Measurements from ENCODE around the gene BMAL1.
A peak's percentile ranks its signal among the peaks of the same experiment; 100 is the strongest.
"Not testable (repeated sequence)": the region's sequence is repeated elsewhere in the genome, so short reads cannot be mapped to it uniquely, and the experiment has no call there.

The BMAL1 gene

DNA sequence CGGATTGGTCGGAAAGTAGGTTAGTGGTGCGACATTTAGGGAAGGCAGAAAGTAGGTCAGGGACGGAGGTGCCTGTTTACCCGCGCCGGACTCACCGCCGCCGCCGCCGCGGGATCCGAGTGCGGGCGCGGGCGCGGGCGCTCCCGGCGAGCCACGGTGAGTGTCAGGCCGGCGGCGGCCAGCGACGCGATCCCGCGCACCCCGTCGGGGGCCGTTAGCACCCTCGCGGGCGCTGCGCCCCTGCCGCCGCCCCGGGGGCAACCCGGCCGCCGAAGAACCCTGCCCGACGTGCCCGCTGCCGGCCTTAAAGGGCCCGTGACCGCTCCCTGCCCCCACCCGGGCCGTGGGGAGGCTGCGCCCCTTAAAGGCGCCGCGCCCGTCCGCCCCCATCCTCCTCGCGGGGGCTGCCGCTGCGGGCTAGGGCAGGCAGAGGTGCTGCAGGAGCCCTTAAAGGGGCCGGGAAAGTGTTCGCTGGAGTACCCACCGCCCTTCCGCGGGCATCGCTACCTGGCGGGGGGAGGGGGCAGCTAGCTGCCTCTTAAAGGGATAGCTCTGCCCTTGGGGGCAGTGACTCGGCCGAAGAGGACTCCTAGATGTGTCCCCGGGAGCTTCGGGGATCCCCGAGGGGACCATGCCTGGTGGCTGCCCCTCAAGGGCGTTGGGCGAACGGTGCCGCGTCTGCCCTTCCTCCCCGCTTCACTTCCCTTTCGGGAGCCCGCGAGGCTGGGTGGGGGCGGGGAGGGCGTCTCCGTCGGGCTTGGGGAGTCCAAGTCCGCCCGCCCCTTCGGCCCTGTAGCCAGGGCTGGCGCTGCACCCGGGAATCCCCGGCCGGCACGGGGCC is at the start of gene BMAL1:
Gene BMAL1, plus strand, starts transcription at position 23 of the 841 bp plus-strand sequence. CDS start 76,519 bp downstream, outside the sequence.
- peak; percentile 56 for DNase-seq

DNA sequence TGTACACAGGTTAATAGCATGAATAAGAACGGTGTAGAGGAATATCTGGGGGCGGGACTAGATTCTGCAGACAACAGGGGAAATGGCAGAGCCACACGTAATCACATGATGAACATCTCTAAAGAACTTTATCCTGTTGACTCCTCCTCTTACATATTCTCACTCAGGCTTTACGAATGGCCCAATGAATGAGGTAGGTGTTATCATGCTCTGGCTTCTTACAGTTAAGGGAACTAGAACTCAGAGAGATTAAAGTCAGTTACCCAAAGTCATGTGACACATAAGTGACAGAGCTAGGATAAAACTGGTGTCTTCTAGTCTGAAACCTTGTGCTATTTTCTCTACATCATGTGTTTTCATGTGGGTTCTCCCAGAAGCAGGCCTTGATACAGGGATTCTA is 49.0 kb upstream of the BMAL1 start:
- no peak for DNase-seq

DNA sequence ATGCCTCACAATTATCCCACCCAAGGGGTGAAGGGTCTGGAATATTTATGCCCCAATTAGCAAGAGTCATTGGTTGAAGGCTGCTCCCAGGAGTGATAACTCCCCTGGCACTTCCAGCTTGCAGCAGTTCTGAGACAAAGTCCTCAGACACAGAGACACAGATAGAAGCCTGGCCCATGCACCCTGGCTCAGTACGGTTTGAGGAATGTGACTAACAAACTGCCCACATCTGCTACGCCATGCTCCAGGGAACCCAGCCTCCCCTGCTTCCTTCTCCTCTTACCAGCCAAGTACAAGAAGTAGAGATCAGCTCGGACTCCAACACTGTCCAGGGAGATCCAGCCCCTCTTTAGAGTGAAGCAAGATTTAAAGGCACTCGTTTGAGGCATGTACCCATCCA is 48.5 kb upstream of the BMAL1 start:
- DNase-seq, result no peak

DNA sequence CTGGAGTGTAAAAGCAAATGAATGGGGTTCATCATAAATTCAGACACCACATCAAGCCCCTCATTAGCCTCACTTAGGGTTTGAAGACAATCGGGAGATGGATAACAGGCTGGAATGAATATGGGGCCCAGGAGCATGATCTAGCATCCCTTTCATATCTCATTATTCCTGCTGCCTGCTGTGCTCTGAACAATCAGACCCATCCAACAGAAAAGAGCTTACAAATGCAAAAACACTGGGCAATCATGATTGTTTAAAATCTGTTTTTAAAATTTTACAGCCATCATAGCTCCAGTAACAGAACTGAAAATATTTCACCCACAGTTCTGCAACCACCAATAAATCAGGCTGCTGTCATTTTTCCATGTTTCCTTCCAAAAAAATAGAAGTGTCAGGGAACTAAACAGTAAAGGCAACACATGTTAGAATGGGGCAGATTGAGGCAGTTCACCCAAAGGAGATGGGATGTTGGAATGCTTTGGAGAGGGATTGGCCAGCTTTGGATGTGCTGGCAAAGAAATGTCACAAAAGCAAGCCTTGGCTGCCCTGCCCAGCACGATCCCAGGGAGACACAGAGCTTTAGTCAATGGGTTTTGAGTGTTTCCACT is 47.8 kb upstream of the BMAL1 start:
- no peak for DNase-seq

DNA sequence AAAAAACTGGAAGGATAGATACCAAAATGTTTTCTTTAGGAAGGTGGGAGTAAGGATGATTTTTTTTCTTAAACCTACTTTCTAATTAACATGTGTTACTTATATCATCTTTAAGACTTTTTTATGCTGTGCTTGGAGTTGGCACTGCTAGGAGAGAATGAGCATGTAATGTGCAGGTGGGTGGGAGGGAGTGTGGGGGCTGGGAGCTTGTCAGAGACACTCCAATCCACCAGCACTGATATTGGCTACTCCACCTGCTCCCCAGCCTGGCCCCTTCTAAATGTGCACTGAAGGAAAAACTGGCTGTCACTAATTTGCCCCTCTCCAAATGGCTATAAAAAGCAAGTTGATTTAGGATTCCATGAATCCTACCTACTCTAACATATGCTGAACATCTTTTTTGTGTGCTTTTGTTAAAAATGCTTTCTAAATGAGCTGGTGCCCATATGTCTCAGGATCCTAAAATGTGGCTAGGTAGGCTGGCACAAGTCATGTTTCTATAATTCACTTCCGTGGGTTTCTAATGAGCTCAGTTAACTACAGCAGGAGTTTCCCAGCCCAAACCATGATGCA is 44.3 kb upstream of the BMAL1 start:
- DNase-seq, result no peak

DNA sequence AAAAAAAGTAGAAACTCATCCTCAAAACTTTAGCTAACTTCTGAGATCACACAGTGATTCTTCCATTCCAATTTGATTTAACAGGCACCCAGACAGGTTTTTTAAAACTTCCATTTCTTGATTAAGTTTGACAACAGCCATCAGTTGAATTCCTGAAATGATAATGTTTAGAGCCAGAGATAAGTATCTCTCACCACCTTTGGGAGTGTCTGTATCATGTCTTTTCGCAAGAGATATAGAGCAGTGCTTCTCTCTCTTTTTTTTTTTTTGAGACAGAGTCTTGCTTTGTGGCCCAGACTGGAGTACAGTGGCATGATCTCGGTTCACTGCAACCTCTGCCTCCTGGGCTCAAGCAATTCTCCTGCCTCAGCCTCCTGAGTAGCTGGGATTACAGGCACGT is 41.7 kb upstream of the BMAL1 start:
- no peak for DNase-seq

DNA sequence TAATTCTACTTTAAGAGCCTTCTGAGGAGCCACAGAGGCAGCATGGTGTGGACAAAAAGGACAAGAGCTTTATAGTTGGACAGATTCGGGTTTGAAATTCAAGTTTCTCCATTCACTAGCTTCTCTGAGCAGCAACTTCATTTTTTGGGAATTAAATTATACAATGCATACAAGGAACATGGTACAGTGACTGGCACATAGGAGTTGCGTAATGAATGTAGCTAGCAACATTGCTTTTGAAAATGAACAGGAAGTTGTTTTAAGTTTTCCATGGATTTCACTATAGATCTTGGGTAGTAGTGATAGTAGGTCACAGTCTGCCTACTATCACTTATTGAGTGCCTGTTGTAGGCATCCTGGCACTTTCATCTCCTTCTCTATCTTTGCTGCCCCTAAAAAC is 41.0 kb upstream of the BMAL1 start:
- DNase-seq, result no peak

DNA sequence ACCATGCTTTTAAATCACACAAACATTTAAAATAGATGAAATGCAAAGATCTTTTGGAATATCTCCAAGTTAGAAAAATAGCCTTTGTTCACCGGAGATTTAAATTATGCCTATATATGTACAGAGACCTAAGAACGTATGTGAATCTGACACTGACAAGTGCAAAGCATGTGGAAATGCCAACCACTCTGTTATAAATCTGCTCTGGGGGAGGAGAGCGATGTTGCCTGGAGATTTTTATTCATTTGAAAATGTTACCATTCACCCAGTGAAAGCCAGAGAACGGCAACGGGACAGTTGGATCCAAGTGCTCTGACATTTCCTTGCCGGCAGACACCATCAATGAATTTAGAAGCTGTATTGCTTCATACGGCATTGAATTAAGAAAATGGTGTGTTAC is 39.8 kb upstream of the BMAL1 start:
- DNase-seq, result no peak

DNA sequence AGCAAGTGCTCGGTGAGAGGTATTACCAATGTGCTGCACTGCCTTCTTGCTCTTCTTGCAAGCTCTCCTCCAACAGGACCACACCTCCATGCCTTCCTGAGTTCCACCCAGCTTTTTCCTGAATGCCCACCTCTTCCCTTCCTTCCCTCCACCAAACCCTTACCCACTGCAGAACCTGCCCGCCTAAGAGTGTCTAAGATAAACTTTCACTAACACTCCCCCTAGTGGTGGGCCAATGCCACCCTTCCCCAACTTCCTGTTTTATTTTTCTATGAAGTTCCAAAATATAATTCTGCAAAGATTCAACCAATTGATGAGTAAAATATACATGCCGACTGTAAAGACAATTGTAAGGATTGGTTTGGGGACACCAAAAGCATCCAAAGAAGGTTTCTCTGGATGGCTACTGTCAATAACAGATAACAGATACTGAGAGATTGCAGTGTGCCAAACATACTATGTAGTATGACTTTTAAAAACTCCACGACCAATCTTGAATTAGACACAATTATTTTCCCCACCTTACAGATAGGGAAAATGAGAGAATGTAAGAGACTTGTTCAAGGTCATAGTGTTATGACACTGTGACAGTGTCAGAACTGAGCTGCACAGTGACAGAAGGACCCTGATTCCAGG is 38.6 kb upstream of the BMAL1 start:
- peak; percentile 45 for DNase-seq

DNA sequence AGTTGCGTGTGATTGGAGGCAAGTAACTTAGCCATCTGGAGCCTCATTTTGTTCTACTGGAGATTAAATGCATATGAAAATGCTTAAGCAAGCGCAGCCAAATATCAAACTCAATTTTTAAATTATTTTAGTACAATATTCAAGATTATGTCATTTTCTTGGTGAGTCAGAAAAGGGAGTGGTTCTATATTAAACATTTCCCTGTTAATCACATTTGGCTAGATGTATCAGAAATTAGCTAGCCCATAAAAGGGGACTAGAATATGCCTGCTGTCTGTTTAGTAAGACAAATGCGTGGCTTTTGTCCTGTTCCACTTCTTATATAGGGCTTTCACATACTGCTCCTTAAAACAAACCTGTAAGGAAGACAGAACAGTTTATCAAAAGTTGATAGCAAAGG is 35.0 kb upstream of the BMAL1 start:
- DNase-seq, result no peak

DNA sequence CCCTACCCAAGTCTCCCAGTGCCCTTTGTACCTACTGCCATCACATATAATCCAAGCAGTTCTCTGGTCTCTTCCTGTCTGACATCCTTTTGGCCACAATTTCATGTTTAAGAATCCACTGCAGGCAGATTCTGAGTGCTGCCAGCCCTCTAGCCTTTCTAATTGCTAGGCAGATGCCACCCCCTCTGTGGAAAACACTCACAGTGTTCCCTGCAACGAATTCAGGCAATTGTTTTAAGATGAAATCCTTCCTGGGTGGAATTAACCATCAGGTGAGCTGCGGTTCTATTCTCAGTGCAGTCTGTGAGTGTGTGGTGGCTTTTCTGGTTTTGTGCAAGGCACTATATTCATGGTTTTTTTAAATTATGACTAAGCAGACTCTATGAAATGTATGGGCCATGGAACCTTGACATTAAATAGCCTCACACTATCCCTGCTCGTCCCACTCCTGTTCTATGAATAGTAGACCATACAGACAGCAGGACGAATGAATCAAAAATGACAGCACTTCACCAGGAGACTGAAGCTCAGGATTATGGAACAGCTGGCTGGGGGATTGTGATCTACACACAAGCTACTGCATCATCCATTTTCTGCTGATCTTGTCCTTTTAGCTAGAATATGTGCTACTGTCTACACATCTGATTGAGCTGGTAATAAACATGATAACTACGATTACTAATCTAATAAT is 29.8 kb upstream of the BMAL1 start:
- DNase-seq, result no peak

DNA sequence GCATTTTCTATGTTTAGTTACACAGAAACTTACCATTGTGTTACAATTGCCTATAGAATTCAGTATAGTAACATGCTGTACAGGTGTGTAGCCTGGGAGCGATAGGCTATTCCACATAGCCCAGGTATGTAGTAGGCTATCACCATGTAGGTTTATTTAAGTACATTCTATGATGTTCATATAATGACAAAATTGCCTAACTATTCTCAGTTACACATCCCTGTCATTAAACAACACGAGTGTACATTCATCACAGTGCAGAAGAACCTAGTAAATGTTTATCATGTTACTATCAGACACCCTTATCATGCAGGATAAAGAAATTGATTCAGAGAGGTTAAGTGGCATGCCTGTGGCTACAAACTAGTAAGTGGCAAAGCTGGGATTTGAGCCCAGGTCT is 28.4 kb upstream of the BMAL1 start:
- DNase-seq, result no peak

DNA sequence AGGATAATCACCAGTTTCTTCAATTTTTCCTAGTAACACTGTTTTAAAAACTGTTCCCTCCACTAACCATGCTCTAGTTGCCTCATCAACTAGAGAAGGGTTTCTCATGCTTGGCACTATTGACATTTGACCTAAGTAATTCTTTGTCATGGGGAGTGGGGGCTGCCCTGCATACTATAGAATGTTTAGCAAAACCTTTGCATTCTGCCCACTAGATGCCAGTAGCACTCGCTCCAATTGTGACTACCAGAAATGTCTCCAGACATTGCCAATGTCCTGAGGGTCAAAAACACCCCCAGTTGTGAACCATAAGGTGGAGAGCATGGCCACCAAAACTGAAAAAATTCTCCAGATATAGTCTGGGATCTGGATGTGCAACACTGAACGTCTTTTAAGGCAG is 27.6 kb upstream of the BMAL1 start:
- no peak for DNase-seq

DNA sequence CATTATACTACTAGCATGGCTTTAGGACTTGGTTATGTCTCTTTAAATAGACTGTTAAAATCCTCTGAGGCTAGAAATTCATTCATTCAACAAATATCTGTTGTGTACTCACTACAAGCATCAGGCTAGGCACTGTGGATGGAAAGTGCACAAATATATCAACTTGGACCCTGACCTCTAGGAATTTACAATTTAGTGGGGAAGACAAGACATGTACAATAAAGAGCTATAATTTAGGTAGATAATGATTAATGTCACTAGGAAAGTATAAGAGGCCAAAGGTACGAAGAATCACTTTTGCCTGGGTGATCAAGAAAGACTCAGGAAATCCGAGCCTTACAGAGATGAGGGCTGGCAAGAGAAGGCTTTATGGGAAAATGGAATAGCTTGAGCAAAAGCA is 25.6 kb upstream of the BMAL1 start:
- DNase-seq, result no peak

DNA sequence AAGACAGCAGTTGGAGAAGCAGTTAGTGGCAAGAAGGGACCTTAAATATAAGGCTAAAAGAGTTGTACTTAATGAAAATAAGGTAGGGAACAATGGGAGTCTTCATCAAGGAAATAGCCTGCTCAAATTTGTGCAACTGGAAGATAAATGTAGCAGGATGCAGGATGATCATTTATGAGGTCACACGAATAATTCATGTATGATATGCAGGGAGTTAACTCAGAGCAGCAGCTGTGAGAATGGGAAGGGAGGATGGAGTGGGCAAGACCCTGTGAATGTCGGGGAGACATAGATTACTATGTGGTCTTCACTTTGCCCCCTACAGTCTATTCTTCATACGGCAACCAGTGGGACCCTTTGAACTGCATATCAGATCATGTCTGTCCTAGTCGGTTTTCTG is 25.2 kb upstream of the BMAL1 start:
- DNase-seq, result no peak

DNA sequence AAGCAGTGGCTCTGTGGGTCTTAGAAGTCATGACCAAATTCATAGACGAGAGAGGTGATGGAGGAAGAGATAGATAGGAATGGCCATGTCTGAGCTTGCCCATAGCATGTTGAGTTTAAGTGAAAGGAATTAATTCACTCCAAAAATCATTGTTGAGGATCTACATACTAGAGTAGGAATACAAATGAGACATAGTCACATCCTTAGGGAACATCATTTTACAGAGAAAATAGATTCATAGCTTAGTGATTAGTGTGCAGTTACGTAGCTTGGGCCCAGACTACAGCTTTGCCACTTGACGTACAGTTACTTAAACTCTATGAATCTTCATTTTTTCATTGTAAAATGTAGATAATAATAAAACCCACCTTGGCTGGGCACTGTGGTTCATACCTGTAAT is 21.4 kb upstream of the BMAL1 start:
- no peak for DNase-seq

DNA sequence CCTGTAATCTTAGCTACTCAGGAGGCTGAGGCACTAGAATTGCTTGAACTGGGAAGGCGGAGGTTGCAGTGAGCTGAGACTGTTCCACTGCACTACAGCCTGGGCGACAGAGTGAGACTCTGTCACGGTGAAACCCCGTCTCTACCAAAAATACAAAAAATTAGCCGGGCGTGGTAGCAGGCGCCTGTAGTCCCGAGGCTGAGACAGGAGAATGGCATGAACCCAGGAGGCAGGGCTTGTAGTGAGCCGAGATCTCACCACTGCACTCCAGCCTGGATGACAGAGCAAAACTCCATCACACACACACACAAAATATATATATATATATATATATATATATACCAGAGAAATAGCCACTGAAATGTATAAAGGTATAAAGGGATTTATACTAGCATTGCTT is 19.5 kb upstream of the BMAL1 start:
- DNase-seq, result not testable (repeated sequence)

DNA sequence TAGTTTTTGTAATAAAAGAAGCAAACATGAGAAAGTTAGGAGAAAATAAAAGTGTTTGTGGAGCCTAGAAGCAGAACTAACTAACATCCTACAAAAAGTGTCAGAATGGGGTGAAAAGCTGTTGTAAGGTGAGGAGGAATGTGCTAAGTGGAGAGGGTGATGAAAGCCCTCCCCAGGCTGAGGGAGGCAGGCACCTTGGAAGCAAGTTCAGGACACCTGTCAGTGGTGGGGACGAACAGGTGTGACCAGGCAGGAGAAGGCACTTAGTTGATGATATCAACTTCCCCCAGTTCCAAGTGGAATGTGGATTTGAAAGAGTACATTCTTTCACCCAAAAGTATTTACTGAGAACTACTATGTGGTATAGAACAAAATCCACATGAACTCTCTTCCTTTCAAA is 18.7 kb upstream of the BMAL1 start:
- DNase-seq, result no peak

DNA sequence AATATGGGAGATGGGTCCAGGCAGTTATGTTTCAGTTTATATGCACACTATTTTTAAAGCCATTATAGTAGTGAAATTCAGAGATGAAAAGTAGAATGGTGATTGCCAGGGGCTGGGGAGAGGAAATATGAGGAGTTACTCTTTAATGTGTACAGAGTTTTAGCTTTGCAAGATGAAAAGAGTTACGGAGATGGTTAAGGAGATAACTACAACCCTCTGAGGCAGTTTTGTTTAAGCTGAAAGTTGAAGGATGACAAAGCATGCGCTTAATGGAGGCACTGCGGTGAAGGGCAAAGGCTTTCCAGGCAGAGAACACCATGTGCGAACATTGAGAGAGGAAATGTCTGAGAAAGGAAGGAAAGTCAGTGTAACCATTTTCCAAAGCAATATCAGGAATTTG is 18.2 kb upstream of the BMAL1 start:
- DNase-seq, result no peak

DNA sequence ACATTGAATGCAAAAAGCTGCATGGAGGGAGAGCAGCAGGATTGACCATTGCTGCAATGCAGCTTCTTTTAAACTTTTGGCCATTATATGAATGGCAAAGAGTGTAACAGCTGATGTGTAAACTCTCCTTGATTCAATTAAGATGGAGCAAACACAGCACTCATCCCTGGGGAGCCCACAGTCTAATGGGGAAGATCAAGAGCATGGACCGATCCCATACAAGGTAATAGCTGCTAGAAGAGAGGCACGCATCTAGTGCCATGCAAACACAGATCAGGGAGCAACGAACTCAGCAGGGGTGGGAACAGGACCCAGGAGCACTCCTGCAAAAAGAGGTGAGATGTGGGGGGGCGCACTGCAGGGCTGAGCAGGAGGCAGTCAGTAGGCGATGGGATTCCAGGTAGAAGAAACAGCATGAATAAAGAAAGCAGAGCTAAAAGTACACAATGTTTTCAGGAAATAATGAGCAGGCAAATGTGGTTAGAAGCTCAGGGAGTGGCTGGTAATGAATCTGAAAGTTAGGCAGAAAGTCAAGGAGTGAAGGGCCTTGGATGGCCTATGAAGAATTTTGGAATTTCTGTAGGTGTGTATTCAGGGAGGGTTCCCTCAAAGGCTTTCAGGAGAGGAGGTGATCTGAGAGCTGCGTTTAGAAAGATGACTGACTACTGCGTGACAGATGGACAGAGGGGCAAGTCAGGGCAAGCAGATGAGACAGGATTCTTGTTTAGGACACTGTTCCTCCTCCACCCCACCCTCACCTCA is 17.2 kb upstream of the BMAL1 start:
- no peak for DNase-seq

DNA sequence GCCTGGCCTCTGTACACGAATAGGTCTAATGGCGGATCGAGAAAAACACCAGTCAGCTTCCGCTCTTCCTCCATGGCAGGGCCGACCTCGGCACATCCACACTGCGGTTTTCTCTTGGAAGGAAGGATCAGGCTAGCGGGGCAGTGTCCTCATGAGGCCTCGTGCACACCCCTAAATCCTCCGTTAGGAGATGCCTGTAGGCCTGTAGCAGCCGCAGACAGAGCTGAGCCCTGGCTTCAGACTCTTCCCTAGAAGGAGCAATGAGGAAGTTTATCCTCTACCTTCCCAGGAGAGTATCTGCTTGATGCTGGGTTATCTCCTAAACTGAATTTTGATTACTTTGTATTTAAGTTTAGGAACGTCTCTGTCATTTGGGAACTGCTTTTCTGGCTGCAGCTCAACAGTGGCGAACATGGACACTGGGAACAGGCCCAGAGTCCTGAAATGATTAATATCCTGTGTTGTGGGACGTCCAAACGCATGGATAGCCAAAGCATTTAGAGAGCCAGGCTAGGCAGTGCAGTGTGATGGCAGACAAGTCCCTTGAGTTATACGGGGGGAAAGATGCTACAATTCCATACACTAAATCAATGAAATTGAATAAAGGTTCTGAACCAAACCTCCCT is 16.5 kb upstream of the BMAL1 start:
- DNase-seq, result no peak

DNA sequence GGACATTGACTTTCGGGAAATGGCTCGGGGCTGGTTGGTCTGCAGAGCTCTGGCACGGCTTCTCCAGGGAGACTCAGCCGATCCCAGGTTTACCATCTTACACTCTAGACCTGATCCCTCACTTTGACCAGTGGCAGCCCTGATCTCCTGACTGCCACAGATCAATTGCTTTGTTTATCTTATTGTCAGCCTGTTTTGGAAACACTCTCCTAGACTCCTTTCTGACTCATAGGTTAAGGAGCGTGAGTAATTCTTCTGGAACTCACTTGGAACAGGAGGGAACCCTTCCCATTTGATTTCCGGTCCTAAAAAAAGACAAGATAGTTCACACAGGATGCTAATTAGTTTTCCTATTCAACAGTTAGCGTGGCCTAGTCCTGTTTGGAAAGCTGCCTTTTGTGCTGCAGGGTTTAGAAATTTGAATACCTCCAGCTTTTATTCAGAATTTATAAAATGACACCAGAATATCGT is 16.0 kb upstream of the BMAL1 start:
- no peak for DNase-seq
